Muscle of back (tissue), 11 donors: Measurements from ENCODE around the gene PRKAR2A. TPM values are rescaled to one million over a fixed set of nuclear protein-coding genes. Genes with fewer than 3 reads are reported as not detected.
"Not testable (repeated sequence)": the region's sequence is repeated elsewhere in the genome, so short reads cannot be mapped to it uniquely, and the experiment has no call there.

ENCODE experiments used
- DNase-seq, 3 donors: peaks; one replicate each; pipeline versions ENCODE4 v3.0.0 to v3.0.0-alpha.2; 2013
- polyA plus RNA-seq, 10 donors: library from polyadenylated mRNA; unstranded; fragments of 120-200 nt; gene quantifications; one replicate each; pipeline ENCODE4 v1.2.1, GENCODE V29; 2013; ENCODE audit not compliant: insufficient read length in 10 of 10

Gene PRKAR2A
- polyA plus RNA-seq, 10 donors: 30.2 to 47.0 (median 38.9) TPM

GRCh38 chr3:48784426-48785120 lies 63.1 kb downstream of the PRKAR2A start:
- DNase-seq: peak in 1 of 3 donors; percentile 20

- DNase-seq: no peak
These were observed 64.4 kb downstream of the PRKAR2A start for GRCh38 chr3:48783304-48783703.

- DNase-seq: no peak
These were observed 65.6 kb downstream of the PRKAR2A start for GRCh38 chr3:48782046-48782445.

GRCh38 chr3:48778565-48778964 lies 69.1 kb downstream of the PRKAR2A start:
- DNase-seq: not testable (repeated sequence)

GRCh38 chr3:48776854-48777253 lies 70.8 kb downstream of the PRKAR2A start:
- no peak for DNase-seq

DNA sequence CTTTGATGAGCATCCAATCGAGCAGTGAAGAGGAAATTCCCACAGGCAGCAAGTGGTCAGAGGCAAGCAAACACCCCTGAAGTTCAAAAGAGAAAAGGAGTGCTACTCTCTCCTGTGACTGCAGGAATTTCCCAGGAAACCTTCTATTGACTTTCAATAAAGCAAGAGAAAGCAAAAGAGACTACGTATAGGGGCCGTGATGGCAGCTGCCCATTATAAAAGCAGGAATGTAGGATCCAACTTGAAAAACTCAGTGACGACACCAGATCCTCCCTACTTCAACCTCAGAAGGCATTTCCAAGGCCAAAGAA lies 77.5 kb downstream of the PRKAR2A start:
- DNase-seq: no peak

DNA sequence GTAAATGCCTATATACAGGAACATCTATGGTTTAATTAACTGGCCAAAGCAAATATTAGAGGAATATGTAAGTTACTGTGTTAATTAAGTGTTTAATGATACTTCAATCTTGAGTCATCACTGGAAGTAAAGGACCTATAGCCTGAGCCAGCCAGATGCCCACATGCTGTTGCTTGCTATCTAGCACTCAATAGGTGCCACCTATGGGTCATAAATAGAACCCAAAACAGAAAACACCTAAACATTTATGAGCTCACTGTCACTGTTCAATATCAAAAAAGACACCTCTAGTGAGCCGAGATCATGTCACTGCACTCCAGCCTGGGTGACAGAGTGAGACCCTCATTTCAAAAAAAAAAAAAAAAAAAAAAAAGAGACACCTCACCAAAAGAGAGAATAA lies 82.3 kb downstream of the PRKAR2A start:
- no peak for DNase-seq

DNA sequence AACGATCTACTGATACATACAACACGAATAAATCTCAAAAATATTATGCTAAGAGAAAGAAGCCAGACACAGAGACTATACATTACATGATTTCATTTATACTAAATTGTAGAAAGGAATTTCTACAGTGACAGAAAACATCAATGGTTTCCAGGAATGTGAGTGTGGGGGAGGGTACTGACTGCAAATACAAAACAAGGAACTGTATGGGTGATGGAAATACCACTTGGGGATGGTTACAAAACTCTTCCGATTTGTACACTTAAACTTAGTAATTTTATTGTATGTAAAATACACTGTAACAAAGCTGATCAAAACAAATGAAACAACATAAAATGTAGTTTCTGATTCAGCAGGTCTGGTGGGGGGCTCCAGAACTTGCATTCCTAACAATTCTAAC lies 84.9 kb downstream of the PRKAR2A start:
- DNase-seq: no peak

DNA sequence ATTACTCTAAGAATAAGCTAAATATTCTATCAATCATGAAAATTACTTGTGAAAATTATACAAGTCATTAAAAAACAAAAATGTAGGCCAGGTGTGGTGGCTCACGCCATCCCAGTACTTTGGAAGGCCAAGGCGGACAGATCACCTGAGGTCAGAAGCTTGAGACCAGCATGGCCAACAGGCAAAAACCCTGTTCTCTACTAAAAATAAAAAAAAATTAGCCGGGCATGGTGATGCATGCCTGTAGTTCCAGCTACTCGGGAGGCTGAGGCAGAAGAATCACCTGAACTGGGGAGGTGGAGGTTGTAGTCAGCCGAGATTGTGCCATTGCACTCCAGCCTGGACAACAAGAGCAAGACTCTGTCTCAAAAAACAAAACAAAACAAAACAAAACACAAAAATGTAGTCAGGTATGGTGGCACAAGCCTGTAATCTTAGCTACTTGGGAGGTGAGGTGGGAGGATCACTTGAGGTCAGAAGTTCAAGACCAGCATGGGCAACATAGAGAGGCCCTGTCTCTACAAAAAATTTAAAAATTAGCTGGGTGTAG lies 87.6 kb downstream of the PRKAR2A start:
- DNase-seq: not testable (repeated sequence)

GRCh38 chr3:48759531-48759930 lies 88.1 kb downstream of the PRKAR2A start:
- not testable (repeated sequence) for DNase-seq

DNA sequence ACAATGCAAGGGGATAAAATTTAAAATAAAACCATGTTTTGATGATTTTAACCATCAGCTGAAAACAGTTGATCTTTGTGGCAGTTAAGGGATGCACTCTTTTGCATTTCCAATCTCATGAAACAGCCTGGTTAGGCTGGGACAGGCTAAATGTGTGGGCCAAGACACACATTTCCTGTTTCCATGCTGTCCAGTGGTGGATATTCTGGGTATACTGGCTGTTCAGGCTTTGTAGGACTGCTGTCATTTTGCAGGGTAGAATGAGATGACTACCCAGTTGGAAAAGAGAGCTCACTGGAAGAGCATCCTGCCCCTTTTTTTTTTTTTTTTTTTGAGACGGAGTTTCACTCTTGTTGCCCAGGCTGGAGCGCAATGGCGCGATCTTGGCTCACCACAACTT lies 88.6 kb downstream of the PRKAR2A start:
- no peak for DNase-seq

- no peak for DNase-seq
These were observed 91.0 kb downstream of the PRKAR2A start for GRCh38 chr3:48756640-48757039.

- DNase-seq: no peak
These were observed 96.8 kb downstream of the PRKAR2A start for GRCh38 chr3:48750856-48751255.

DNA sequence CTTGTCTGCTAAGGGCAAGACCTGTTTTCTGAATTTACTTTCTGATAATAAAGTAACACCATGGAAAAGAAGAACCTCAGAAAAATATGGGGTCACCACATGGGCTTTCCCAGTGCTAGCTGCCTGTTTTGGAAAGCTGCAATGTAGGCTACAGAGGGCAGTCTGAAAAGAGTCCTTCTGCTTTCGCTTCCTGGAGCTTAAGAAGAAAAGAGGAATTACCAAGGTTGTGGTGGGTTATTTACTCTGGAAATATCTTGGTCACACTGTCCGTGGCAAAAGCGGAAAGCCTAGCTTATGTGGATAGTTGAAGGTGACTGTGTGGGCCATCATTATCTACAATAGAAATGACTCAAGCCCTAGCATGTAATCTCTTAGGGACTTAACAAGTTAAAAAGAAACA lies 98.9 kb downstream of the PRKAR2A start:
- DNase-seq: no peak

GRCh38 chr3:48747706-48748105 lies 100.0 kb downstream of the PRKAR2A start:
- peak in 1 of 3 donors; percentile 21 for DNase-seq

- DNase-seq: no peak
These were observed 100.6 kb downstream of the PRKAR2A start for GRCh38 chr3:48747015-48747615.

GRCh38 chr3:48743773-48744172 lies 103.9 kb downstream of the PRKAR2A start:
- DNase-seq: no peak

- DNase-seq: not testable (repeated sequence)
These were observed 106.4 kb downstream of the PRKAR2A start for GRCh38 chr3:48741226-48741625.

DNA sequence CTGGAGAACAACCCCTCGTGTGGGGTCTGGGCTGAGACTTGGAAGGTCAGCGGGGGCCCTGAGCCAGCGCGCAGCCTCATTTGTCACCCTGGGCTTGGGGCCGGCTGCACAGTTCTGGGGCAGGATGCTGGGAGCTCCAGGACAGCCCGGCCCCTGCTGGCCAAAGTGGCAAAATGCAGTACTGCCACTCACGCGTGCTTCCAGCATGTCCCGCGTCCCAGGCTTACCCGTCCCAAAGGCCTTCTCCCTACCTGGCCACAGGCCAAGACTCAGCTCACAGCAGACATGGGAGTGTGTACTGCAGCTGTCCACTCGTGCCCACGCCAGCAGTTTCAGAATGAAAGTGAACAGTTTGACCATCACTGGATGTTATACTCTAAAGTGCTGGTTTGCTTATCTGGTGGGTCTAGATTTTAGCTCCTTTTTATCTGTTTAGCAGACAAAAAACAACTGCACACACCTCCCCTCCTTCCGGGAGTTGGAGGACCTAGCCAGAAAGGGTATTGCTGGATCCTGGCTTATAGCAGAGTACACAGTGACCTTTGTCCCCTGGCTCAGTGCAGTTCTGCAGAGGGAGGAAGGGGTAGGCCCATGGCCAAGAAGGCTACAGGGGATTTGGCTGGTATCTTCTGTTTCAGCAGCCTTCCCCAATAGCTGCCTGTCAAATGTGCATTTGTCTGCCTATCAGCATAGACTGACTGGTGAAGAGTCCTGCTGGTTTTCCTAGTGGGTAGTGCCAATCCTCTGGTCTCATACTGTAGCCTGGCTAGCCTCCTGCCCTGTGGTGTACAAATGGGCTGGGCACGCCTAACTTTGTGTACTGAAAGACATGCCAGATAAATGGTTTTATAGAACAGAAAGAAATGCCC lies 107.5 kb downstream of the PRKAR2A start:
- DNase-seq: peak; percentile 49 to 77 (median 69)

DNA sequence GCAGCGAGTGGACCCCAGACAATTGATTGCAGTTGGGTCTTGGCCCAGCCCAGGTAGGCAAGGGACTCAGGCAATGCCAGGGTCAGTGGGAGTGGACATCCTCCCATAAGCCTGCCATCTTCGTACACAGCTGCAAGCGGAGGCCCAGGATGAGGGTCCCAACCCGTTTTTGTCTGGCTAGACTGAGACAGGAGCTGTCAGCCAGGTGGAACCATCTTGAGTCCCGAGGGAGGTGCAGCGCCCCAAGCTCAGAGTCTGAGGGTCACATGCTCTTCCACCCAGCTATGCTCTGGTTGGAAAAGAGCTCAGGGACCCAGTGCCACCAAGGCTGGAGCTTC lies 108.1 kb downstream of the PRKAR2A start:
- DNase-seq: no peak

DNA sequence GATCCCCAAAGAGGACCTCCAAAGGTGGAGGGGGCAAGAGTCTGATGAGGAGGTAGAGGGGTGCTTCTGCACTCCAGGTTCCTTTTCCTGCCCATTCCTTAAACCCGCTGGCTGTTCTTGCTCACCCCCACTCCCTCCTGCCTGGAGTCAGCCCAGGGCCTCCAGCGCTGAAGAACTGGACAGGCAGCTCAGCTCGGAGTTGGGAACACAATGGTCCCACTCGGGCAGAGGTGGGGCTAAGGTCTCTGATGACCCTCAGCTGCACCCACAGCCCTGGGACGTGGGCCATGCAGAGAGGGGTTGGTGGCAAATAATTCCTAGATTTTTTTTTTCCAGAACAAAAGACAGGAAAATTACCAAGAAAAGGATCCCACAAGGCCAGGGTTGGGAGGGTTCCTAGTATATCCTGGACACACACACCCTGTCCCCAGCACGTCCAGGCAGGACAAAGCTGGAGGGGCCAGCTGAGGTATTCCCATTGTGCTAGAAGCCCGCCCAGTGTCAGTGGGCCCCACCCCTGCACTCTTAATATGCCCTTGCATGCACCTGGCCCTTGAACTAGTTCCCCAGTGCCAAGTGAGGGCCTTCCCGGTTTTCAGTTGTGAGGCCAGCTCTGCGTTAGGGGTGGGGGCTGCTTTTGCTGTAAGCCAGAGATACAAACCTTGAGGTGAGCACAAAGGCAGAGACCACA lies 108.6 kb downstream of the PRKAR2A start:
- no peak for DNase-seq

- DNase-seq: no peak
These were observed 109.5 kb downstream of the PRKAR2A start for GRCh38 chr3:48738144-48738536.
